NCI-H2029 (cell line): Measurements from ENCODE around the gene DECR2.
A peak's percentile ranks its signal among the peaks of the same experiment; 100 is the strongest.
"Not testable (repeated sequence)": the region's sequence is repeated elsewhere in the genome, so short reads cannot be mapped to it uniquely, and the experiment has no call there.

Source experiments
- DNase-seq: peaks from one replicate; lab custom pipeline; 2025; lab: John Stamatoyannopoulos, UW

The DECR2 gene

GRCh38 chr16:379183-379960 is 22.3 kb upstream of the DECR2 start:
- peak; percentile 92 for DNase-seq

DNA sequence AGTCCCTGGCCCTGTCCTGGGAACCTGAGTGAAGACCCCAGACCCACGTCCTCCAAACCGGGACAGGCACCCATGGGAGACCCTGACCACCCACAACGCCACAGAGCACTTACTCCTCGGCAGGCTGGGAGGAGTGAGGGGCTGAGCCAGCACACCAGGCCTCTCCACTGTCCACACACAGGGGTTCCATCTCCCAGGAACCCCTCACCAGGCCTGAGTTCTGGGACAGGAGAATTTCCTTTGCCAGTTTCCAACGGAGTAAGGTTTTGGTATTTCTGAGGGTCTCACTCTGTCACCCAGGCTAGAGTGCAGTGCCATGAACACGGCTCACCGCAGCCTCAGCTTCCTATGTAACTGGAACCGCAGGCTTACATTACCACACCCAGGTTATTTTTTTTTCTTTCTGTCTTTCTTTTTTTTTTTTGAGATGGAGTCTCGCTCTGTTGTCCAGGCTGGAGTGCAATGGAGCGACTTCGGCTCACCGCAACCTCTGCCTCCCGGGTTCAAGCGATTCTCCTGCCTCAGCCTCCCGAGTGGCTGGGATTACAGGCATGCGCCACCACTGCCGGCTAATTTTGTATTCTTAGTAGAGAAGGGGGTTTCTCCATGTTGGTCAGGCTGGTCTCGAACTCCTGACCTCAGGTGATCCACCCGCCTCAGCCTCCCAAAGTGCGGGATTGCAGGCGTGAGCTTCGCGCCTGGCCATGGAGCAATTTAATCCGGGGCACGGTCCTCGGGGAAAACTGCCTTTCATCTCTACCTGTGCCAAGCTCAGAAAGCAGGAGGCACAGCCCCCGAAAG is 21.5 kb upstream of the DECR2 start:
- no peak for DNase-seq

DNA sequence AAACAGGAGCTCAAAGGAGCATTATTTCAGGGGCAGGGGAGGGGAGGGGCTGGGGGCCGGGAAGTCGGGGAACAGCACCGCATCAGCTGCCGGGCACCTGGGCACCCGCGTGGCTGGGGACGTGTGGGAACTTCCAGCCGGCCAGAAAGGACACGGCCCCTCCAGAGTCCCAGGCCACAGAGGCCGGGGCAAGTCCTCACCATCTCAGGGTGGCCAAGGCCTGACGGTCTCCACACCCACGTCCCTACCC is 21.0 kb upstream of the DECR2 start:
- no peak for DNase-seq

DNA sequence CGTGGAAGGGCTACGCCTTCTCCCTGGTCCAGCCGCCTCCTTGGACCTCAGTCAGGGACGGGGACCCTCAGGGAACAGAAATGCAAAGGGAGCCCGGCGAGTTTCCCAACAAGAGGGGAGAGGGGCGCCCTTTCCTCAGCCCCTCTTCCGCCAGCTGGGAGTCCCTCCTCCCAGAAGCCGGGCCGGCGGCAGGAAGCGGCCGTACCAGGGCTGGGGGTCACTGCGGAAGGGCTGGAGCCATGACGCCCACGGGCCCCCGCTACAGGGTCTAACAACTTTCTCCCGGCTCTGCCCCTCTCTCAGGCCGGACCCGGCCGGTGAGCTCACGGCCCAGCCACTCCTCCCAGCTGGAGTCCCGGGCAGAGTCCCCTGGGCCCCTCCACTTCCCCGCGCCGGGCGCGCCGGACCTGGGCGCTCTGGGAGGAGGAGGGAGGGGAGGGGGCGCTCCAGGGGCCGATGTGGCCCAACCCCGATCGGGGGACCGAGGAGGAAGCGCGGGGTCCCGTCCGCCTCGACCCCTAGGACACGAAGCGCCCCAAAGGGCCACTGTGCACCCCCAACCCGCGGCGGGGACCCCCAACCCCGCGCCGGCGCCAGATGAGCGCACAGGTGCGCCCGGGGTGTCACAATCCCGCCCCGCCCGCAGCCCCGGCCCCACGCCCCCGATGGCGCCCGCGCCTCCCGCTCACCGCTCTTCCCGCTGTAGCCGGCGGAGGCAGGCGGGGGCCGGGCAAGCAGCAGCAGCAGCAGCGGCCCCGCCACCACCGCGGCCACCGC is 20.5 kb upstream of the DECR2 start:
- DNase-seq: no peak

GRCh38 chr16:381789-382717 is 19.6 kb upstream of the DECR2 start, which contains the start of gene PGAP6:
Gene PGAP6 (minus strand): TSS chr16:381978. CDS start chr16:381821, 157 bp downstream.
- peak; percentile 45 for DNase-seq

DNA sequence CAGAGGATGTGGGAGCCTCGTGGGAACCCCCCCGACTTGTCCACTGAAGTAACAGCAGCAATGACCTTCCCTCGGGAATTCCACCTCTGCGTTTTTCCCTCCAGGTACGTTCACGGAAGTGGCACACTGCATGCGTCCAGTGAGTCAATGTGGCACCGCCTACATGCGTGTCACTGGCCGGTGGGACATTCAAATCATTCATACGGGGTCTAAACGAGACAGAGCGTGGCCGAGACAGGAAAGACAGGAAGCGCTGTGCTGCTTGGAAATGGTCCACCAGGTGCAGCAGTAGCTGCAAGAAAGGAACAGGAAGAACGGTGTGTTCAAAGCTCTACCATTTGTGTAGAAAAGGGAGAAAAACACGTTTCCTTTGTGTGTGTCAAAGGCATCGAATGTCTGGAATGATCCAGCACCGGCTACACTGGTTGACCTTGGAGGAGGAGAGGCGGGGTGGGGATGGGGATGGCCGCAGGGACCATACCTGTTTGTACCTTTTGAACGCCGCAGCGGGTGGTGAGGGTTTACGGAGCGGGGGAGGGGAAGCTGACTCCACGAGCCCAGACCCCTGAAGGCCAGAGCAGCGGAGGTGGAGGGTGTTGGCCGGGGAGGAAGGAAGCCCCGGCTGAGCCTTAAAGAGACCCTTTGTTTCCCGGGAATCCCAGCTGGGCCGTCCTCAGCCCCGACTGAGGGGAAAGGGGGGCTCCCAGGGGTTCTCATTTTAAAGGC is 18.2 kb upstream of the DECR2 start:
- DNase-seq: peak; percentile 90

- DNase-seq: no peak
These were observed 15.0 kb upstream of the DECR2 start for GRCh38 chr16:386641-387156.

DNA sequence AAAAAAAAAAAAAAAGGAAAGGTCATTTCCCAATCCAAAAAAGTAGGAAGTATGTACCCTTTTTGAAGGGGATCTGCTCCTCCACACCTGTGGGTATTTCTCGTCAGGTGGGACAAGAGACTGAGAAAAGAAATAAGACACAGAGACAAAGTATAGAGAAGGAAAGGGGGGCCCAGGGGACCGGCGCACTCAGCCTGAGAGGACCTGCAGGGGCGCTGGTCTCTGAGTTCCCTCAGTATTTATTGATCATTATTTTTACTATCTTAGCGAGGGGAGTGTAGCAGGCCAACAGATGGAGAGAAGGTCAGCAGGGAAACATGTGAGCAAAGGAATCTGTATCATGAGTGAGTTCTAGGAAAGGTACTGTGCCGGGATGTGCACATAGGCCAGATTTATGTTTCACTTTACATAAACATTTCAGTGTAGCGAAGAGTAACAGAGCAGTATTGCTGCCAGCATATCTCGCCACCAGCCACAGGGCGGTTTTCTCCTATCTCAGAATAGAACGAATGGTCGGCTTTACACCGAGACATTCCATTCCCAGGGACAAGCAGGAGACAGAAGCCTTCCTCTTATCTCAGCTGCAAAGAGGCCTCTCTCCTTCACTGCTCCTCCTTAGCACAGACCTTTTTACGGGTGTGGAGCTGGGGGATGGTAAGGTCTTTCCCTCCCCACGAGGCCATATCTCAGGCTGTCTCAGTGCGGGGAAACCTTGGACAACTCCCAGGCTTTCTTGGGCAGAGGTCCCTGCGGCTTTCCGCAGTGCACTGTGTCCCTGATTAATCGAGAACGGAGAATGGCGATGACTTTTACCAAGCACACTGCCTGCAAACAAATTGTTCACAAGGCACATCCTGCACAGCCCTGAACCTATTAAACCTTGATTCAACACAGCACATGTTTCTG is 13.7 kb upstream of the DECR2 start:
- DNase-seq: not testable (repeated sequence)

DNA sequence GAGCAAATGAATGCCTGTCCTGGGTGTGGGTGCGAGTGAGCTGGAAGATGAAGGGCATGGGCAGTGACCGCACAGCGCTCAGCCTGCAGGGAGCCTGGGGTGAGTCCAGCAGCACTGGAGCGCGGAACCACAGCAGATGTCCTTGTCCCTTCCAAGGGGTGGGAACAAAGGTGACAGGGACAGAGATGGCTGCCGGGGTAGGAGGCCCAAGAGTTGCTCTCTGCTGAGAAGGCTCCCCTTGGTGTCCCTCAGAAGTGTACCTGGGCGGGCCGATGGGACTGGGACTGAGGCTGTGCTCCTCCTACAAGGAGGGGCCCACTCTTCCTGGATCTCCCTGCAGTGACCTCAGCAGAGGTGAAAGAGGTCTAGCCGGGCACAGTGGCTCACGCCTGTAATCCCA is 12.3 kb upstream of the DECR2 start:
- no peak for DNase-seq

DNA sequence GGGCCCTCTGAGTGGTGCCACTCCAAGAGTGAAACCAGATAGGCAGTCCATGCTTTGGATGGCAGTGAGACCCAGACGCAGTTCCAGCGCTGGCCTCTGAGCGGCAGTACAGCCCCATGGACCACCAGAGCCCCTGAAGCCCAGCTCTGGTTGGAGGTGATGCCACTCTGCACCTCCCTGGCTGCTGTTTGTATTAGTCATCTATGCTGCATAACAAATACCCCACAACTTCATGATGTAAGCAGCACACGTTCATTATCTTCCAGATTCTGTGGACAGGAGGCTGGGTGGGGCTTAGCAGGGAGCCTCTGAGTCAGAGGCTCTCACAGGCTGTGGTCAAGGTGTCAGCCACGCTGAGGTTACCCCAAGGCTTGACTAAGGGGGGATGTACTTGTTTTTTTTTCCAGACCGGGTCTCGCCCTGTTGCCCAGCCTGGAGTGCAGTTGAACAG is 9.8 kb upstream of the DECR2 start:
- DNase-seq: peak; percentile 62

GRCh38 chr16:392450-393030 is 9.1 kb upstream of the DECR2 start:
- DNase-seq: no peak

DNA sequence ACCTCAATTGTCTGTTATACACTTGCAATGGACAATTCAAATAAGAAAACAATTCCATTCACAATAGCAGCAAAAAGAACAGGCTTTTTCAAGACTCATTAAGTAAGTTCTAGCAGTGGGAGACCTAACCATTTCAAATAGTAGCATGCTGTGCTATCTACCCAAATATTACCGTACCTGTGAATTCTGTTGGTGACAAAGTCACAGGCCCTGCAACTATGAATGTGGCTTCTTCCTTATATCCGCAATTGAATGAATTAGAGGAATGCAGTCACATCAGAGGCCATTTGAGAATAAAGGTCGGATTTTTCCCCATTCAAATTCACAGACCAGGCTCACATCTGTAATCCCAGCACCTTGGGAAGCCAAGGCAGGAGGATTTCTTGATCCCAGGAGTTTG is 5.5 kb upstream of the DECR2 start:
- peak; percentile 57 for DNase-seq

DNA sequence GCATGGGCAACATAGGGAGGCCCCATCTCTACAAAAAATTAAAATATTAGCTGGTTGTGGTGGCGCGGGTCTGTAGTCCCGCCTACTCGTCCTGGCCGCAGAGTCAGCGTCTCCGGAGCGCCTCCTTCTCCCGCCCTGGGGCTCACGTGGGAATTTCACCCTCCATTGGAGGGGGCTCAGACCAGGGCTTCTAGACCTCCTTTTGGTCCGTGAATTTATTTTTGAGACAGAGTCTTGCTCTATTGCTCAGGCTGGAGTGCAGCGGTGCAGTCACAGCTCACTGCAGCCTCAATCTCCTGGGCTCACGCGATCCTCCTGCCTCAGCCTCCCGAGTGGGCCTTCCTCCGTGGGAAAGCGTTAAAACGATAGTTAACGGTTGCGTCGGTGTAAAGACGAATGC is 5.1 kb upstream of the DECR2 start:
- no peak for DNase-seq

DNA sequence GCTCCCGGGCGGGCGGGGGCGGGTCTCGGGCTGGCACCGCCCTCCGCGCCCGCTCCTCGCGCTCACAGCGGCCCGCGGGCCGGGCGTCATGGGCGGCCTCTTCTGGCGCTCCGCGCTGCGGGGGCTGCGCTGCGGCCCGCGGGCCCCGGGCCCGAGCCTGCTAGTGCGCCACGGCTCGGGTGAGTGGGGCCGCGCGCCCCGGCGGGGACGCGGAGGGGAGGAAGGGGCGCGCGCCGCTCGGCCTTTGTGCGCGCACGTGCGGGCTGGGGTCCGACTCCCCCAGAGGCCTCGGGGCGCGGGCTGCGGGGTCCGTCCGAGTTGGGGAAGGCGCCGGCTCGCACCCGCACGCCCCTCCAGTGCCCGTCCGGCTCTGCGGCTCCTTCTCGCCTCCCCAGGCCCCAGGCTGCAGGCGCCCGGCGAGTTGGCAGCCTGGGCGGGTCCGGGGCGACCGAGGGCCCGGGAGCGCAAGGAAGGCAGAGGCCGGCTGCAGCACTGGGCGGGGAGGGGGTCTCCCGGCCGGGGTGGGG is 4.5 kb upstream of the DECR2 start, which contains the start of gene NME4:
Gene NME4, plus strand, starts transcription at position 65 of the 527 bp plus-strand sequence. Its CDS starts 24 bp downstream, at position 89.
- DNase-seq: no peak

DNA sequence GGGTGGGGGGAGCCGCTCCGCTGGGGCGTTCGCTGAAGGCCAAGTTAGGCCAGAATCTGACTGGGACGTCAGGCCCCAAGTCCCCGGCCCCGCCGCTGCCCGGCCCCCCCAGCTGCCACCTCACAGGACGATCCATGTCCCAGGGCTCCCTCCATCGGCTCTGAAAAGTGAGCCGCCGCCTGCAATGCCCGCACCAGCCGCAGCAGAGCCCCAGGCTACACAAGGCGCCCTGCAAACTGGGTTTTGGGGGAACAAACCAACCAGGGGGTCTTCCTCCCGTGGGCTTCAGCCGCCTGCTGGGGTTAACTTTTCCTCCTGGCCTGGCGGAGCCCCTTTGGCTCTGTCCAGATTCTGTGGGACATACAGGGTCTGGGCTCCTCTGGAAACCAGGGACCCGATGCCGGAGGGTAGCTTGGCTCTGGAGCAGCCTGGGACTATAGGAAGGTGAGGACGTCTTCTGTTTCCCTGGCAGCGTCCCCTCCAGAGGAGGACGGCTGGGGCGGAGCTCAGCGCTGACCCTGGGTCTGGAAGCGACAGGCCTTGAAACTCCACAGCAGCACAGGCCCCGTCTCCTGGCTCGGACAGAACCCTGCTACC is 3.9 kb upstream of the DECR2 start:
- no peak for DNase-seq

DNA sequence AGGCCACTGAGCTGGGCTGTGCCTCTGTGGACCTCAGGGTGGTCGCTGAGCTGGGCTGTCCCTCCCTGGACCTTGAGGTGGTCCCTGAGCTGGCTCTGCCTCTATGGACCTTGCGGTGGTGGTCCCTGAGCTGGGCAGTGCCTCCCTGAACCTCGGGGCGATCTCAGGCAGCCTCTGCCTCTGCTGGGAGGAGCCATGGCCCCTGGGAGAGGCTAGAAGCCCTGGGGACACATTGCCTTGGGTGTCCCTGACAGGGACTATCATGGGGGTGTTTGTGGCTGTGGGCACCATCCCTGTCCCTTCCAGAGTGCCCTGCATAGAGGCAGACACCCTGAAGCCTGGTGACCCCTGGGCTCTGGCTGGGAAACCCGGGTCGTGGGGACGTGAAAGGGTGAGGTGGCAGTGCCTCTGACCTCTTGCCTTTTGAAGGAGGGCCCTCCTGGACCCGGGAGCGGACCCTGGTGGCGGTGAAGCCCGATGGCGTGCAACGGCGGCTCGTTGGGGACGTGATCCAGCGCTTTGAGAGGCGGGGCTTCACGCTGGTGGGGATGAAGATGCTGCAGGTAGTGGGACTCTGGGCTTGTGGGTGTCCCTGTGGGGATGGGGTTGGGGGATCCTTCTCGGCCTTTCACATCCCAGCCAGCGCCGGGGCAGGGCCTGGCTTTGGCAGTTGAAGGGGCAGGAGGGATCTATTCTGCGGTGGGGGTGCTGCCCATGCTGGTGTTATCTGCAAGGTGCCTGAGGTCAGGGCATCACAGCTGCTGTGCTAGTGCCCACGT is 2.9 kb upstream of the DECR2 start:
- DNase-seq: no peak

DNA sequence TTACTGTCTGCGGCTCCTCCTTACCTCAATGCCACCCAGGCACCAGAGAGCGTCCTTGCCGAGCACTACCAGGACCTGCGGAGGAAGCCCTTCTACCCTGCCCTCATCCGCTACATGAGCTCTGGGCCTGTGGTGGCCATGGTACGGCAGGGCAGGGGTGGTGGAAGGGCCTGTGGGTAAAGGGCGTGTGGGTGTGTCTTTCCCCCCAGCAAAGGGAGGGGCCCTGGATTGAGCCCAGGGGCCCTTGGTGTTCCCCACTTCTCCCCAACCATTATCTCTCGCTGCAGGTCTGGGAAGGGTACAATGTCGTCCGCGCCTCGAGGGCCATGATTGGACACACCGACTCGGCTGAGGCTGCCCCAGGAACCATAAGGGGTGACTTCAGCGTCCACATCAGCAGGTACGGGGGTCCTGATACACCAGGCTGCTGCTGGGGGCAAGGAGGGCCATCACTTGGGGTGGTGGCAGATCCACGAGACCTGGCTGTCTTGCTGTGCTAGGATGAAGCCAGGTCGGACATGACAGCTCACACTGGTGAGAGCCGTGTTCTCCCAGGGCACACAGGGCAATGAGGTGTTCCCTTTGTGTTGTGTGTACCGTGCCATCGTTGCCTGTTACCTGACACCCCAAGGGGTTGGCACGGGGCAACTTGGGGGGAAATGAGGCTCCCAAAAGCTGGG is 2.2 kb upstream of the DECR2 start:
- DNase-seq: no peak
